HG02759 (cell line): ENCODE data around the gene ATMIN.

Source experiments
- ATAC-seq: cut with Tn5 transposase; IDR thresholded peaks from one replicate; pipeline ENCODE4 v1.9.1; 2021; ENCODE audit warnings: mild to moderate bottlenecking, moderate library complexity; ENCODE audit not compliant: unreplicated experiment

ATMIN gene

GRCh38 chr16:81005610-81006161 is 30.0 kb upstream of the ATMIN start:
- ATAC-seq, result no peak

GRCh38 chr16:81006211-81006812 is 29.3 kb upstream of the ATMIN start:
- ATAC-seq, result peak; percentile 33

- peak; percentile 88 for ATAC-seq
These were observed 28.6 kb upstream of the ATMIN start, which contains the start of the genes CENPN and CMC2 for GRCh38 chr16:81006813-81007695. TSS of gene CENPN (plus strand) at chr16:81007214. CDS start at chr16:81011940, 4,726 bp downstream. TSS of gene CMC2 (minus strand) at chr16:81006885. CDS start at chr16:80997394, 9,491 bp downstream.

GRCh38 chr16:81008505-81008789 is 27.2 kb upstream of the ATMIN start:
- ATAC-seq, result no peak

- no peak for ATAC-seq
These were observed 22.7 kb upstream of the ATMIN start for GRCh38 chr16:81012974-81013373.

GRCh38 chr16:81014672-81015071 is 21.0 kb upstream of the ATMIN start:
- no peak for ATAC-seq

- ATAC-seq, result no peak
These were observed 17.1 kb upstream of the ATMIN start for GRCh38 chr16:81018496-81018895.

GRCh38 chr16:81026429-81026828 is 9.2 kb upstream of the ATMIN start:
- no peak for ATAC-seq

- no peak for ATAC-seq
These were observed 5.6 kb upstream of the ATMIN start for GRCh38 chr16:81029930-81030604.

GRCh38 chr16:81035975-81036750 is 521 bp downstream of the ATMIN start:
- peak; percentile 65 for ATAC-seq

GRCh38 chr16:81036751-81037350 is 1.2 kb downstream of the ATMIN start:
- ATAC-seq, result no peak

GRCh38 chr16:81040131-81040530 is 4.5 kb downstream of the ATMIN start:
- no peak for ATAC-seq

GRCh38 chr16:81040842-81041241 is 5.2 kb downstream of the ATMIN start:
- ATAC-seq, result no peak

- no peak for ATAC-seq
These were observed 6.1 kb downstream of the ATMIN start for GRCh38 chr16:81041696-81042095.

GRCh38 chr16:81042821-81043220 is 7.2 kb downstream of the ATMIN start:
- no peak for ATAC-seq

GRCh38 chr16:81053761-81054160 is 18.1 kb downstream of the ATMIN start:
- no peak for ATAC-seq

- ATAC-seq, result no peak
These were observed 25.1 kb downstream of the ATMIN start for GRCh38 chr16:81060576-81061306.

GRCh38 chr16:81061307-81061640 is 25.6 kb downstream of the ATMIN start:
- no peak for ATAC-seq

GRCh38 chr16:81061871-81062608 is 26.4 kb downstream of the ATMIN start:
- no peak for ATAC-seq
